ENCODE measurements around the gene RAB23.
A peak's percentile ranks its signal among the peaks of the same experiment; 100 is the strongest.

The RAB23 gene

GRCh38 chr6:57180596-57180995, 41.5 kb downstream of the RAB23 start:
- Histone ChIP-seq H3K4me1 (ENCODE audit: control insufficient read depth in 1 of 2, insufficient read depth in 2 of 2, low read length in 2 of 2) (peaks cover 0 to 39% of the 10 kb centered on the region in 2 donors), H3K27me3 (ENCODE audit: low read depth, low read length) (no peaks in the 10 kb centered on the region), H3K36me3 (ENCODE audit: control insufficient read depth in 1 of 2, insufficient read depth in 2 of 2, low read length in 2 of 2) (peaks cover 19 to 24% of the 10 kb centered on the region in 2 donors), H3K4me3 (ENCODE audit: low read depth in 1 of 2, low read length in 2 of 2) (no peak overlapping the region), H3K27ac (ENCODE audit: low read length) (no peak overlapping the region), H3K9me3 (ENCODE audit: control insufficient read depth in 1 of 2, low read length in 2 of 2) (no peaks in the 10 kb centered on the region)

DNA sequence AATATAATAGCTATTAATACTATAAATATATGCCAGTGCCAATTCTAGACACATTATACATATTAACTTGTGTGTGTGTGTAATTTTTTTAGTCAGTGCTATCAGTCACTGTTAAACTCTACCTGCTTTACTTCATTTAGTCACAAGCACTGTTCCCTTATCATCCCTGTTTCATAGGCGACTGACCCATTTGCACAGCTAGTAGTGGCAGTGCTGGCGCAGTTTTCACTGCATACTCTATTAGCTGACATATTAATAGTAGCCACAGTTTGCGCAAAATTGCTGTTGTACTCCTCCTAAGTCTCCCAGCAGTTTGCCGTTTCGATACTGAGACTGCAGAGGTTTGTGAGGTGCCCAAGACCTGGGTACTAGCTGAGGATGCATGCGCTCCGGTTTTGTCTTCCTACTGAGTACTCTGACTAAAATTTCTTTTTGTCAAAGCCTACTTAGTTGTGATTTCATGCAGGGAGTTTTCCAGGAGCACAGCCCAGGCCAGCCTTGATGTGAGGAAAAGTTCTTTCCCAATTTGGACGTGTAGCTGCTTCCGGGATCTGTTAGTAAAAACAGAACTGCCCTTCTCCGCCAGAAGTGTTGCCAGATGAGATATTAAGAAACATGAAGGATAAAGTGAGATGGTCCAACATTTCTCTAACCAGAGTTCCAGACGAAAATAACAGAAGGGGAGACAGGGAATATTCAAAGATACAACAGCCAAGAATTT, 44.4 kb downstream of the RAB23 start:
- H3K27ac ChIP-seq (ENCODE audit: low read length), result peak overlapping the region; percentile 88
- H3K36me3 ChIP-seq (ENCODE audit: control insufficient read depth in 1 of 2, insufficient read depth in 2 of 2, low read length in 2 of 2), result peaks cover 0 to under 1% of the 10 kb centered on the region in 2 donors
- H3K9me3 ChIP-seq (ENCODE audit: control insufficient read depth in 1 of 2, low read length in 2 of 2), result no peaks in the 10 kb centered on the region
- peak overlapping the region in 1 of 2 donors; percentile 13 for H3K4me3 ChIP-seq (ENCODE audit: low read depth in 1 of 2, low read length in 2 of 2)
- peaks cover 0 to 45% of the 10 kb centered on the region in 2 donors for H3K4me1 ChIP-seq (ENCODE audit: control insufficient read depth in 1 of 2, insufficient read depth in 2 of 2, low read length in 2 of 2)
- H3K27me3 ChIP-seq (ENCODE audit: low read depth, low read length), result no peaks in the 10 kb centered on the region

- peak overlapping the region; percentile 68 to 76 for H3K4me3 ChIP-seq (ENCODE audit: low read depth in 1 of 2, low read length in 2 of 2)
- no peaks in the 10 kb centered on the region for H3K9me3 ChIP-seq (ENCODE audit: control insufficient read depth in 1 of 2, low read length in 2 of 2)
- H3K27me3 ChIP-seq (ENCODE audit: low read depth, low read length), result no peaks in the 10 kb centered on the region
- peak overlapping the region; percentile 88 for H3K27ac ChIP-seq (ENCODE audit: low read length)
- peaks cover 0 to 27% of the 10 kb centered on the region in 2 donors for H3K4me1 ChIP-seq (ENCODE audit: control insufficient read depth in 1 of 2, insufficient read depth in 2 of 2, low read length in 2 of 2)
- H3K36me3 ChIP-seq (ENCODE audit: control insufficient read depth in 1 of 2, insufficient read depth in 2 of 2, low read length in 2 of 2), result no peaks in the 10 kb centered on the region
Measured at GRCh38 chr6:57174511-57174907, 47.6 kb downstream of the RAB23 start.

DNA sequence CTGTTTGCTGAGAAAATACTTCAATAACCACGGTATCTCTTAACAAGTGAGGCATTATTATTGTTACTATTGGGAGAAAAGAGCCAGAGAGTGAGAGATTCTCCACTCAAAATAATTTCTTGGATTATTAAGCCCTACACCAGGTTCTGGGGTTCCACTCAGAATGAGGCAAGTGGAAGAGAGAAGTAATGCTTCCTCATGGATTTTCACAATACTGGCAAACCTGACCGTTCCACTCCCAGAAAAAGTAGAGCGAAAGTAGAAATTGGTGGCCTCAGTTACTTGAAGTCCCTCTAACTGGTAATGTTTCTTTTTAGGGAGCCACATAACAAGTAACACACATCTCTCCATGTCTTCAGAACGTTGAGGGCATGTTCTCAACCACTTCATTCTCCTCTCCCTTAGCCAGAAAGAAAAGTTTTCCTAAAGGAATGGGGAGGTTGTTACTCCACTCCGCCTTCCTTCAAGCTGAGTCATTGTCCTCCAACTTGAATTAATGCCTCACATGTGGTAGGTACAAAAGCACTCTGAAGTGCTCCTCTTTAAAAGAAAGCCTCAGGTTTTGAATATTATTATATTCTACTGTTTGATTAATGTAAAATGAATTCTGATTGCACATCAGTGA, 48.1 kb downstream of the RAB23 start:
- Histone ChIP-seq H3K4me1 (ENCODE audit: control insufficient read depth in 1 of 2, insufficient read depth in 2 of 2, low read length in 2 of 2) (peaks cover 0 to 27% of the 10 kb centered on the region in 2 donors), H3K36me3 (ENCODE audit: control insufficient read depth in 1 of 2, insufficient read depth in 2 of 2, low read length in 2 of 2) (no peaks in the 10 kb centered on the region), H3K27ac (ENCODE audit: low read length) (peak overlapping the region; percentile 88), H3K4me3 (ENCODE audit: low read depth in 1 of 2, low read length in 2 of 2) (peak overlapping the region; percentile 68 to 76), H3K9me3 (ENCODE audit: control insufficient read depth in 1 of 2, low read length in 2 of 2) (no peaks in the 10 kb centered on the region), H3K27me3 (ENCODE audit: low read depth, low read length) (no peaks in the 10 kb centered on the region)

- Histone ChIP-seq H3K36me3 (ENCODE audit: control insufficient read depth in 1 of 2, insufficient read depth in 2 of 2, low read length in 2 of 2) (no peaks in the 10 kb centered on the region), H3K4me1 (ENCODE audit: control insufficient read depth in 1 of 2, insufficient read depth in 2 of 2, low read length in 2 of 2) (peaks cover 0 to 22% of the 10 kb centered on the region in 2 donors), H3K27me3 (ENCODE audit: low read depth, low read length) (no peaks in the 10 kb centered on the region), H3K27ac (ENCODE audit: low read length) (peak overlapping the region; percentile 88), H3K9me3 (ENCODE audit: control insufficient read depth in 1 of 2, low read length in 2 of 2) (no peaks in the 10 kb centered on the region), H3K4me3 (ENCODE audit: low read depth in 1 of 2, low read length in 2 of 2) (peak overlapping the region; percentile 68 to 76)
Measured at GRCh38 chr6:57173056-57173885, 48.8 kb downstream of the RAB23 start.

DNA sequence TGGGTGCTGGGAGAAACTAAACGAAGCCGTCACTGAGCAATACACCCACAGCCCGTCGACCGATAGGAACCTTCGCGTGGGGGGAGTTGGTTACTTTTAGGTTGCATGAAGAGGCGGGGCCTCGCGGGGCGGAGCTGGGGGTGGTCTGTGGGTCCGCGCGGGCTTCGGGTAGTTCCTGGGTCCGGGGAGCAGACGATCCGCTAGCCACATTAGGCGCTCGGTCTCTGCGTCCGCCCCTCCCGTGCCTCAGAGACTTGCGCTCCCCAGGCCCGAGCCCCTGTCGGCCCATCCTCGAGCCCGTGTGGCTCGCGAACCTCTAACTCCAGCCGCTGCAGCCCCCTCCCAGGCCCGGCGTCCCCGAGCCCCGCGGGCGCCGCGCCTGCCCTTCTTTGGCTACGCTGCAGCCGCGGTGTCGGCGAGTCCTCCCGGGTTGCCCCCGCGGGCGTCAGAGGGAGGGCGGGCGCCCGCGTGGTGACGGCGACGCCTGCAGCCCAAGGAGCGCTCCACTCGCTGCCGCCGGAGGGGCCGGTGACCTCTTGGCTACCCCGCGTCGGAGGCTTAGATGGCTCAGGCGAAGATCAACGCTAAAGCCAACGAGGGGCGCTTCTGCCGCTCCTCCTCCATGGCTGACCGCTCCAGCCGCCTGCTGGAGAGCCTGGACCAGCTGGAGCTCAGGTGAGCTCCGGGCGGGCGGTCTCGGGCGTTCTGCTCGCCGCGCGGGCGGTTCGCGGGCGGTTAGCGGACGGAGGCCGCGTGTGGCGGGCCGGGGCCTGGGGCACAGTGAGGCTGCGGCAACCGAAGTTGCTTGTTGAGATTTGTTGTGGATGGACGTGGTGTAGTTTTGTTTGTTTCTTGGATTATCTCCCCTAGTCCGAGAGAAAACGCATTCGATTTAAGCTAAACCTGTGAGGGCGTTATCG, 49.7 kb downstream of the RAB23 start, which contains the start of gene BAG2:
BAG2 (plus strand) TSS at position 191 of the 920 bp plus-strand sequence; CDS start at position 563, 372 bp downstream.
- no peaks in the 10 kb centered on the region for H3K36me3 ChIP-seq (ENCODE audit: control insufficient read depth in 1 of 2, insufficient read depth in 2 of 2, low read length in 2 of 2)
- peak within 1 kb of the TSS; percentile 68 to 76 for H3K4me3 ChIP-seq (ENCODE audit: low read depth in 1 of 2, low read length in 2 of 2)
- peak within 1 kb of the TSS; percentile 89 for H3K27ac ChIP-seq (ENCODE audit: low read length)
- no peaks in the 10 kb centered on the region for H3K27me3 ChIP-seq (ENCODE audit: low read depth, low read length)
- peaks cover 0 to 19% of the 10 kb centered on the region in 2 donors for H3K4me1 ChIP-seq (ENCODE audit: control insufficient read depth in 1 of 2, insufficient read depth in 2 of 2, low read length in 2 of 2)
- H3K9me3 ChIP-seq (ENCODE audit: control insufficient read depth in 1 of 2, low read length in 2 of 2), result no peaks in the 10 kb centered on the region

GRCh38 chr6:57165080-57165479, 57.0 kb downstream of the RAB23 start:
- Histone ChIP-seq H3K27ac (ENCODE audit: low read length) (no peak overlapping the region), H3K9me3 (ENCODE audit: control insufficient read depth in 1 of 2, low read length in 2 of 2) (peaks cover 0 to 11% of the 10 kb centered on the region in 2 donors), H3K27me3 (ENCODE audit: low read depth, low read length) (no peaks in the 10 kb centered on the region), H3K4me3 (ENCODE audit: low read depth in 1 of 2, low read length in 2 of 2) (no peak overlapping the region), H3K36me3 (ENCODE audit: control insufficient read depth in 1 of 2, insufficient read depth in 2 of 2, low read length in 2 of 2) (peaks cover 8 to 36% of the 10 kb centered on the region in 2 donors), H3K4me1 (ENCODE audit: control insufficient read depth in 1 of 2, insufficient read depth in 2 of 2, low read length in 2 of 2) (no peaks in the 10 kb centered on the region)

DNA sequence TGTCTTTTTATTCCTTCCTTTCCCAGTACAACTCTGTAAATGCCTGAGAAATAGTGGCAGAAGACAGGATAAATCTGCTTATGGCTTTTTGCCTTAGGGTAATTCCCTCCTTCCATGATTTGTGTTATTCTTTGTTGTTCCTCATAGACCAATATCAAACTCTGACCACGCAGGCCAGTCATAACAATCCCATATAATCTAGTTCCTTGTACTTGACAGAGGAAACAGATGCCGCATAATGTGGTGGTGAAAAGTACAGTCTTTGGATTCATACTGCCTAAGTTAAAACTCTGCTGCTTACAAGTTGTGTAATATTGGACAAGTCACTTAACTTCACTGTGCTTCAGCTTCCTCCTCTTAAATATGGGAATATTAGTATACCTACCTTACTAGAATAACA, 58.2 kb downstream of the RAB23 start:
- no peak overlapping the region for H3K27ac ChIP-seq (ENCODE audit: low read length)
- H3K27me3 ChIP-seq (ENCODE audit: low read depth, low read length), result no peaks in the 10 kb centered on the region
- peaks cover 8 to 36% of the 10 kb centered on the region in 2 donors for H3K36me3 ChIP-seq (ENCODE audit: control insufficient read depth in 1 of 2, insufficient read depth in 2 of 2, low read length in 2 of 2)

DNA sequence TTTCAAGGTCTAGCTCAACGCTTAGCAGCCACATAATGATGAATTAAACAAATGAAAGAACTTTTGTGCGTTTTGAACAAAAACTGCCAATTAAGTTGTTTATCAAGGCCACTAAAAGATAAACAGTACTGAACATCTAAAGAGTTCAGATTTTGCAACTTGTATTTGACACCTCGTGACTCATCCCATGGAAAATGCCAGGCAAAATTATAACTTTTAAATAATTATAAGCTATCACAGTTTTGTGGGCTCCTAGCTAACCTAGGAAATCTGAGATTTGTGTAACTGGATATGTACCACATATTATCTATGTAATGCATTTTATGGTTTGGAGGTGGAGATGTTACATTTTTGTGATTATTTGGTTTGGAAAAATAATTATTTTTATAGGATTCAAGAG, 59.6 kb downstream of the RAB23 start:
- no peaks in the 10 kb centered on the region for H3K4me1 ChIP-seq (ENCODE audit: control insufficient read depth in 1 of 2, insufficient read depth in 2 of 2, low read length in 2 of 2)
- no peak overlapping the region for H3K27ac ChIP-seq (ENCODE audit: low read length)
- H3K9me3 ChIP-seq (ENCODE audit: control insufficient read depth in 1 of 2, low read length in 2 of 2), result peaks cover 0 to 11% of the 10 kb centered on the region in 2 donors
- no peak overlapping the region for H3K4me3 ChIP-seq (ENCODE audit: low read depth in 1 of 2, low read length in 2 of 2)
- peaks cover 19 to 39% of the 10 kb centered on the region in 2 donors for H3K36me3 ChIP-seq (ENCODE audit: control insufficient read depth in 1 of 2, insufficient read depth in 2 of 2, low read length in 2 of 2)
- no peaks in the 10 kb centered on the region for H3K27me3 ChIP-seq (ENCODE audit: low read depth, low read length)

More for the DNA sequence above, 58.2 kb downstream of the RAB23 start:
- no peaks in the 10 kb centered on the region for H3K4me1 ChIP-seq (ENCODE audit: control insufficient read depth in 1 of 2, insufficient read depth in 2 of 2, low read length in 2 of 2)
- H3K9me3 ChIP-seq (ENCODE audit: control insufficient read depth in 1 of 2, low read length in 2 of 2), result peaks cover 0 to 11% of the 10 kb centered on the region in 2 donors
- H3K4me3 ChIP-seq (ENCODE audit: low read depth in 1 of 2, low read length in 2 of 2), result no peak overlapping the region

DNA sequence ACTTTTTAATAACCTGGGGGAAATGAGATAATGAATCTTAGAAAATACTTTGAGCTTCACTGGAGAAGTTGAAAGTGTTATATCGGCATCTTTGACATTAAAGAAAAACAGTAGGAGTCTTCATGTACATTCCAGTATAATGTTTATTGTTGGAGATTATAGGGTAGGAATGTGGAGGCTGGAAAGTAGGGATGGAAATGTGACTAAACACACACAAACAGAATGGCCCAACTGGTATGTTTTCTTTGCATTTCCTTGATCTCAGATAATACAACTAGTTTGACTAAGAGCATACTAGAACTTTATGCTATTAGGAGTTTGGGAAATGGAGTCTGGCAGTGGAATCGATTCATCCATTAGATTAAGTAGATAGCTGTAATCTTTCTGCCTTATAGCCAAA, 60.1 kb downstream of the RAB23 start:
- H3K4me1 ChIP-seq (ENCODE audit: control insufficient read depth in 1 of 2, insufficient read depth in 2 of 2, low read length in 2 of 2), result no peaks in the 10 kb centered on the region
- H3K9me3 ChIP-seq (ENCODE audit: control insufficient read depth in 1 of 2, low read length in 2 of 2), result peaks cover 0 to 11% of the 10 kb centered on the region in 2 donors
- no peak overlapping the region for H3K27ac ChIP-seq (ENCODE audit: low read length)
- no peaks in the 10 kb centered on the region for H3K27me3 ChIP-seq (ENCODE audit: low read depth, low read length)
- H3K4me3 ChIP-seq (ENCODE audit: low read depth in 1 of 2, low read length in 2 of 2), result no peak overlapping the region
- H3K36me3 ChIP-seq (ENCODE audit: control insufficient read depth in 1 of 2, insufficient read depth in 2 of 2, low read length in 2 of 2), result peaks cover 19 to 39% of the 10 kb centered on the region in 2 donors
